ENCODE results near the gene WDPCP.
"Not testable (repeated sequence)": the region's sequence is repeated elsewhere in the genome, so short reads cannot be mapped to it uniquely, and the experiment has no call there.

WDPCP gene

DNA sequence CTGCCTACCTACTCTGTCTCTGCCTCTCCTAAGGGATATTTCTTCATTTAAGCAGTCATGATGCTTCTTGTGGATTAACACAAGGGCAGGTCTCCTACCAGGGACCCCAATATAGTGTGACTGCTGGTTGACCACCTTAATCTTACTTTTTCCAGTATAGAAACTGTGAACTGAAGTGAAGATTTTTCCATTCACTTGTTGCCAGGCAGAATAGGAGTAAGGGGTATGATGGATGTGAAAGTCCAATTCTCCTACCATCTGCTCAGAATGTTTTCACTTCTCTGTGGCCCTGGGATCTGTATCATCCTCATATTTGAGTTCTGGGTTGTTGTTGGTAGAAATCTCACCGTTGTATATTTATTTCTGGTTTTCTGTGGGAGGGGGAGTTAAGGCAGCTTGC, 247.8 kb downstream of the WDPCP start:
- FAIRE-seq (no peak), DNase-seq (ENCODE audit: insufficient read length, low spot score) (no peak)
- no peak for TF ChIP-seq CTCF (IDR thresholded peaks at IDR 0.05; ENCODE audit: insufficient read depth, missing control alignments)

GRCh38 chr2:63334910-63335309, 253.4 kb downstream of the WDPCP start:
- DNase-seq (ENCODE audit: insufficient read length, low spot score) (no peak), FAIRE-seq (no peak)
- no peak for TF ChIP-seq CTCF (IDR thresholded peaks at IDR 0.05; ENCODE audit: insufficient read depth, missing control alignments)

DNA sequence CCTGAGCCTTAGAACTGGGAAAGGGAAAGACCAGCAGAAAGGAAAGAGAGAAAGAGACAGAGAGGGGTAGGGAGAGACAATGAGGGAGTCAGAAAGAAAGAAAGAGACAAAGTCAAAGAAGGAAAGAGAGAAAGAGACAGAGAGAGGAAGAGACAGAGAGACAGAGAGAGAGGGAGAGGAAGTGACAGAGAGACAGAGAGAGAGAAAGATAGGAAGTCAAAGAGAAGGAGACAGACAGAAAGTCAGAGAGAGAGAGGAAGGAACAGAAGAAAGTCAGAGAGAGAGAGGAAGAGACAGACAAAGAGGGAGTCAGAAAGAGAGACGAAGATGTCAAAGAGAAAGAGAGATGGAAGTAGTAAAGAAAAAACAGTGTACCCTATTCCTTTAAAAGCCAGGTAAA, 261.8 kb downstream of the WDPCP start:
- FAIRE-seq: no peak
- DNase-seq (ENCODE audit: insufficient read length, low spot score): no peak
- no peak for TF ChIP-seq CTCF (IDR thresholded peaks at IDR 0.05; ENCODE audit: insufficient read depth, missing control alignments)

GRCh38 chr2:63323662-63324061, 264.6 kb downstream of the WDPCP start:
- not testable (repeated sequence) for FAIRE-seq; DNase-seq (ENCODE audit: insufficient read length, low spot score)

DNA sequence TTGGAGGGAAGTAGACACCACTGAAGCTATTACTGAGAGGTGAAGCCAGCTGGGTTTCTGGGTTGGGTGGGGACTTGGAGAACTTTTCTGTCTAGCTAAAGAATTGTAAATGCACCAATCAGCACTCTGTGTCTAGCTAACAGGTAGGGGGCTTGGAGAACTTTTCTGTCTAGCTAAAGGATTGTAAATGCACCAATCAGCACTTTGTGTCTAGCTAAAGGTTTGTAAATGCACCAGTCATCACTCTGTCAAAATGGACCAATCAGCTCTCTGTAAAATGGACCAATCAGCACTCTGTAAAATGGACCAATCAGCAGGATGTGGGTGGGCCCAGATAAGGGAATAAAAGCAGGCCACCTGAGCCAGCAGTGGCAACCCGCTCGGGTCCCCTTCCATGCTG, 266.3 kb downstream of the WDPCP start:
- DNase-seq (ENCODE audit: insufficient read length, low spot score); FAIRE-seq: not testable (repeated sequence)

GRCh38 chr2:63320669-63321068, 267.6 kb downstream of the WDPCP start:
- TF ChIP-seq CTCF (IDR thresholded peaks at IDR 0.05; ENCODE audit: insufficient read depth, missing control alignments): no peak
- FAIRE-seq (no peak), DNase-seq (ENCODE audit: insufficient read length, low spot score) (no peak)

GRCh38 chr2:63310614-63311013, 277.7 kb downstream of the WDPCP start:
- FAIRE-seq: no peak
- no peak for DNase-seq (ENCODE audit: insufficient read length, low spot score)
- no peak for TF ChIP-seq CTCF (IDR thresholded peaks at IDR 0.05; ENCODE audit: insufficient read depth, missing control alignments)

GRCh38 chr2:63301481-63301880, 286.8 kb downstream of the WDPCP start:
- no peak for DNase-seq (ENCODE audit: insufficient read length, low spot score)
- TF ChIP-seq CTCF (IDR thresholded peaks at IDR 0.05; ENCODE audit: insufficient read depth, missing control alignments): no peak
- no peak for FAIRE-seq

Data from D721Med (cell line).